Measurements from ENCODE around the gene PSMD13.
A peak's percentile ranks its signal among the peaks of the same experiment; 100 is the strongest.

The PSMD13 gene

GRCh38 chr11:210122-210802 lies 26.5 kb upstream of the PSMD13 start:
- DNase-seq (ENCODE audit: extremely low read depth, low read depth) = peak; percentile 35
- peak overlapping the region; percentile 70 for H3K4me3 ChIP-seq (replicated peaks; ENCODE audit: low read depth, low read length)
- TF ChIP-seq CTCF (IDR thresholded peaks at IDR 0.05; ENCODE audit: low read depth, low read length, missing control alignments) = no peak

DNA sequence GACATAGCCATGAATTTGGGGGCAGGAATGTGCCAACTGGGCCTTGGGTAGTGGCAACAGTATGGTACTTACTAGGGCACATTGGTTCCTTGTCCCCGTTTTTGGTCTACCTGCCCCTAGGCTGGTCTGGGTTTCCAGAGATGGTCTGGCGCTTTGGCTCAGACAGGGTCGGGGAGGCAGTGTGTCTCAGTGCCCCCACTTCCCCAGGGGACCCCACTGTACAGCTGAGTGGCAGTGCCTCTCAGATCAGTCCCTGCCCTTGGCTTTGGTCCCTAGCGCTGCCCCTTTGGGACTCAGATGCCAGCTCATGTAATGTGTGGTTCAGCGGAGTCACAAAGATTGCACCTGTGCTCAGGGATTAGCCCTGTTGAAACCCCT lies 26.0 kb upstream of the PSMD13 start:
- DNase-seq (ENCODE audit: extremely low read depth, low read depth) = no peak
- TF ChIP-seq CTCF (IDR thresholded peaks at IDR 0.05; ENCODE audit: low read depth, low read length, missing control alignments) = no peak
- H3K4me3 ChIP-seq (replicated peaks; ENCODE audit: low read depth, low read length) = peak overlapping the region; percentile 70; the same call in 1 of the 2 replicates

GRCh38 chr11:211295-211694 lies 25.5 kb upstream of the PSMD13 start:
- DNase-seq (ENCODE audit: extremely low read depth, low read depth) = no peak
- no peak overlapping the region for H3K4me3 ChIP-seq (replicated peaks; ENCODE audit: low read depth, low read length)
- no peak for TF ChIP-seq CTCF (IDR thresholded peaks at IDR 0.05; ENCODE audit: low read depth, low read length, missing control alignments)

- DNase-seq (ENCODE audit: extremely low read depth, low read depth) = no peak
- no peak overlapping the region for H3K4me3 ChIP-seq (replicated peaks; ENCODE audit: low read depth, low read length)
- no peak for TF ChIP-seq CTCF (IDR thresholded peaks at IDR 0.05; ENCODE audit: low read depth, low read length, missing control alignments)
Observed at GRCh38 chr11:211741-212140, 25.0 kb upstream of the PSMD13 start.

GRCh38 chr11:212150-213100 lies 24.4 kb upstream of the PSMD13 start:
- TF ChIP-seq CTCF (IDR thresholded peaks at IDR 0.05; ENCODE audit: low read depth, low read length, missing control alignments) = no peak
- H3K4me3 ChIP-seq (replicated peaks; ENCODE audit: low read depth, low read length) = no peak overlapping the region
- DNase-seq (ENCODE audit: extremely low read depth, low read depth) = no peak

GRCh38 chr11:213111-213510 lies 23.7 kb upstream of the PSMD13 start:
- no peak for DNase-seq (ENCODE audit: extremely low read depth, low read depth)
- H3K4me3 ChIP-seq (replicated peaks; ENCODE audit: low read depth, low read length) = no peak overlapping the region
- no peak for TF ChIP-seq CTCF (IDR thresholded peaks at IDR 0.05; ENCODE audit: low read depth, low read length, missing control alignments)

All from HFF-Myc (cell line).